KOPT-K1 (cell line): Measurements from ENCODE around the gene ZSCAN9.

Experiments
- H3K27ac ChIP-seq: fragments of 200-600 bp; sonication (generic); 2 replicates; pipeline ENCODE4 v1.5.1; 2016; ENCODE audit warnings: antibody characterized with exemption, mild to moderate bottlenecking, low read depth, low read length; ENCODE audit not compliant: poor library complexity, severe bottlenecking
- H3K36me3 ChIP-seq: fragments of 200-600 bp; sonication (generic); 2 replicates; pipeline ENCODE4 v1.5.1; 2017; ENCODE audit warnings: antibody characterized with exemption, mild to moderate bottlenecking, low read length, moderate library complexity; ENCODE audit not compliant: insufficient read depth
- H3K9me3 ChIP-seq: fragments of 200-600 bp; sonication (generic); 2 replicates; pipeline ENCODE4 v1.5.1; 2017; ENCODE audit warnings: antibody characterized with exemption, low read length, mild to moderate bottlenecking; ENCODE audit not compliant: insufficient read depth, poor library complexity, severe bottlenecking

The ZSCAN9 gene

DNA sequence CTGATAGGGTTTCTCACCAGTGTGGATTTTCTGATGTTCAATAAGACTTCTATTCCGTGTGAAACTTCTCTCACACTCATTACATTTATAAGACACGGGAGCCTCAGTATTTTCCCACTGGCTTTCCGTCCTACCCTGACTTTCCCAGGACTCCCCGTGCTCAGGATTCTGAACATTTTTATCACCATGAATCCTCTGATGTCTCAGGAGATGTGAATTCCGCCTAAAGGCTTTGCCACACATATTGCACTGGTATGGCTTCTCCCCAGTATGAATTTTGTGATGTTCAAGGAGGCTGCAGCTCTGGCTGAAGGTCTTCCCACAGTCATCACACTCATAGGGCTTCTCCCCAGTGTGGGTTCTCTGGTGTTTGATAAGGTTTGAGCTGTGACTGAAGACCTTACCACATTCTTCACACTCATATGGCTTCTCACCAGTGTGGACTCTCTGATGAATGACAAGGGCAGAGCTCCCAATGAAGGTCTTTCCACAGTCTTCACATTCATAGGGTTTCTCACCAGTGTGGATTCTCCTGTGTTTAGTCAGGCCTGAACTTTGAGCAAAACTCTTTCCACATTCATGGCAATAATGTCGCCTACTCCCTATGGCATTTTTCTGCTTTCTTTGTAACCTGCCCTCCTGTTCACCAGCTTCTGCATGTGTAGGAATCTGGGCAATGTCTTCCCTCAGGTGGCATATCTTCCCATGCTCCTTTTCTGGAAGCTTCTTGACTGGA is 20.3 kb downstream of the ZSCAN9 start:
- peaks cover 60% of the 10 kb centered on the region for H3K36me3 ChIP-seq
- no peak overlapping the region for H3K27ac ChIP-seq
- H3K9me3 ChIP-seq = no peaks in the 10 kb centered on the region

- H3K36me3 ChIP-seq = peaks cover 56% of the 10 kb centered on the region
- H3K9me3 ChIP-seq = no peaks in the 10 kb centered on the region
- no peak overlapping the region for H3K27ac ChIP-seq
Observed at GRCh38 chr6:28248916-28249315, 23.8 kb downstream of the ZSCAN9 start.

- no peak overlapping the region for H3K27ac ChIP-seq
- no peaks in the 10 kb centered on the region for H3K9me3 ChIP-seq
- H3K36me3 ChIP-seq = peaks cover 38% of the 10 kb centered on the region
Observed at GRCh38 chr6:28250747-28251146, 25.7 kb downstream of the ZSCAN9 start.

GRCh38 chr6:28251661-28252008 is 26.6 kb downstream of the ZSCAN9 start:
- Histone ChIP-seq H3K27ac (peak overlapping the region; percentile 70), H3K36me3 (peaks cover 29% of the 10 kb centered on the region), H3K9me3 (no peaks in the 10 kb centered on the region)

DNA sequence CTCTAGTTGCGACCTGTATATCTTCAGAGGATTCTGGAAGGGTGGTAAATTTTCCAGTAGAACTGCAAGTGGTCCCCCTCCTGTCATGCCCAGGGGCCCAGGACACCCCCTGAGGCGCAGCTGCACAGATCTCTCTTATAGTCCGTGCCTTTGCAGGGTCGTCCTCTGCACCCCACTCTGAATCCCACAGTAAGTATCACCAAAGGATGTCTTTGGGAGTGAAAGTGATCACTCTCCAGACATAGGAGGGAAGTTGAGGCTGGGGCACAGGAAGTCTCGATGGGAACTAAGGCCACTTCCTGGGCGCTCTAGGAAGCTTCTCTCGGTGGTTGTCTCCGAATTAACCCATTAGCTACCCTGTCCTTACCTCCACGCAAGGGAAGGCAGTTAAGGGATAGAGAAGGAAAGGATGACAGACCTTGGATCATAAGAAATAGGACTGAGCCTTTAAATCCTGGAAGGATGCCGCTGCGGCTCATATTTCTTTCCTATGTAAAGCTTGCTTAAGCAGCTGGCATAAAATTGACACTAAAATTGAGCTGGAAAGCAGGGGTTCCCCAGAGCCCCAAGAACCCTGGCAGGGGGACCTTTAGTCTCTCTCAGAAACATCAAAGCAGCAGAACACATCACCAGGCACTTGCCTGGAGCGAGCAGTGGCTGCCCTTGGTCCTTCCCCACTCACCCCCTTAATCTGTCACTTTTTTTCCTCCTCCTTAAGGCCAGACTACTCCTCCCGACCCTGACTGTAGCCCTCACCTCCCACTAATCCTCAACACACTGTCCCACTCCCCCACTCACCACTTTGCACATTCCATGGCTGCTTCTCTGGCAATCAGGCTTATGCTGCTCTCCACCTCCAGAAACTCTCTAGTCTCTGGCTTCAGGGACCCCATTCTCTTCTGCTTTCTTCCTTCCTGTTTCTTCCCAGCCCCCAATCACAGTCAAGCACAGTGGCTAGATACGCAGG is 27.2 kb downstream of the ZSCAN9 start, which contains the start of gene ZKSCAN4:
Gene ZKSCAN4, minus strand, starts transcription at position 261 of the 967 bp plus-strand sequence. CDS start 289 bp downstream, outside the sequence.
- H3K9me3 ChIP-seq = no peaks in the 10 kb centered on the region
- peaks cover 22% of the 10 kb centered on the region for H3K36me3 ChIP-seq
- H3K27ac ChIP-seq = peak within 1 kb of the TSS; percentile 70

DNA sequence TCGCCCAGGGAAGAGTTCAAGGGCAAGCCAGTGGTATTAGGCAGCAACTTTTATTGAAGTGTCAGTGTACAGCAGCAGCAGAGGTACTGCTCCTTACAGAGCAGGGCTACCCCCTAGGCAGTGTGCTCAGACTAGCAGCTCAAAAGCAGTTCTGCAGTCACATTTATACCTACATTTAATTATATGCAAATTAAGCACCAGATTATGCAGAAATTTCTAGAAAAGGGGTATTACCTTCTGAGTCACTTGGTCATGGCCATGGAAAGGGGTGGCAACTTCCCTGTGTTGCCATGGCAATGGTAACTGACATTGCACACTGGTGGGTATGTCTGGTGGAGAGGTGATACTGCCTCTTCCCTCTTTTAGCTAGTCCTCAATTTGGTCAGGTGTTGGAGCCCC is 29.0 kb downstream of the ZSCAN9 start:
- Histone ChIP-seq H3K27ac (no peak overlapping the region), H3K36me3 (0 out of 2 replicates have a peak, but pooled peaks cover 5% of the 10 kb centered on the region), H3K9me3 (no peaks in the 10 kb centered on the region)

DNA sequence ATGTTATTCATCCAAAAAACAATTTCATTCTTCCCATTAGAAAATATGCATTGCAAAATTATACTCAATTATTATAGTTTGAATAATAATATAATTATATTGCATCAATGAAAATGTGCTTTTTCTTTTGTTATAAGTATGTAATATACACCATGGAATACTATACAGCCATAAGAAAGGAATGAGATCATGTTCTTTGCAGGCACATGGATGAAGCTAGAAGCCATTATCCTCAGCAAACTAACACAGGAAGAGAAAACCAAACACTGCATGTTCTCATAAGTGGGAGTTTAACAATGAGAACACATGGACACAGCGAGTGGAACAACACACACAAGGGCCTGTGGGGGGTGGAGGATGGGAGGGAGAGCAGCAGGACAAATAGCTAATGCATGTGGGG is 32.0 kb downstream of the ZSCAN9 start:
- Histone ChIP-seq H3K27ac (no peak overlapping the region), H3K36me3 (no peaks in the 10 kb centered on the region), H3K9me3 (no peaks in the 10 kb centered on the region)

DNA sequence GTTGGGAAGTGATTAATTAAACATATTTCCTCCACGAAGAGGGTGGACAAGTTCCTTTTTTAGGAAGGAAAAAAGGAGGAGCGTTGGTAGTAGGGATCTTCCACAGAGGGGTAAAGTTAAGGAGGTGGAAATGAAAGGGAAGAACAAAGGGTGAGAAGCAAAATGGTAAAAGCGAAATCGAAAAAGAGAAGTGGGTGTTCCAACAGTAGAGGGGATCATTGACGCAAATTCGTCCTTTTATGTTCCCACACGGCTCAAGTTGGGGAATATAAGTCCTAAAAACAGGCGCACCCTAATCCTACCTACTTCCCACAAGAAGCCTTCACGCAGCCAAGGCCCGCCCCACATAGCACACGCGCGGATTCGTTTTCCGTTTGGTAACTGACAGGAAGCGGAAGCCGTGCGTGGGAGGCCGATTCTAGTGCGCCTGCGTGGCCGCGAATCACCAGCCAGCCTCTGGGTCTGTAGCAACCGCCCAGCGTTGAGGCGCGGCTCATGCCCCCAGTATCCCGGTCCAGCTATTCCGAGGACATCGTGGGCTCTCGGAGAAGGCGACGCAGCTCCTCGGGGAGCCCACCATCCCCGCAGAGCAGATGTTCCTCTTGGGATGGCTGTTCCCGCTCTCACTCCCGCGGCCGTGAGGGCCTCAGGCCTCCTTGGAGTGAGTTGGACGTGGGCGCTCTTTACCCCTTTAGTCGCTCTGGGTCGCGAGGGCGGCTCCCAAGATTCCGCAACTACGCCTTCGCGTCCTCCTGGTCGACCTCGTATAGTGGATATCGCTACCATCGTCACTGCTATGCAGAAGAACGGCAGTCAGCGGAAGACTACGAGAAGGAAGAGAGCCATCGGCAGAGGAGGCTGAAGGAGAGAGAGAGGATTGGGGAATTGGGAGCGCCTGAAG is 34.1 kb downstream of the ZSCAN9 start, which contains the start of gene NKAPL:
Gene NKAPL, plus strand, starts transcription at position 421 of the 901 bp plus-strand sequence. Its CDS starts 75 bp downstream, at position 496.
- H3K9me3 ChIP-seq = no peaks in the 10 kb centered on the region
- no peak within 1 kb of the TSS for H3K27ac ChIP-seq
- no peaks in the 10 kb centered on the region for H3K36me3 ChIP-seq

- H3K36me3 ChIP-seq = no peaks in the 10 kb centered on the region
- H3K27ac ChIP-seq = no peak overlapping the region
- no peaks in the 10 kb centered on the region for H3K9me3 ChIP-seq
Observed at GRCh38 chr6:28263922-28264321, 38.8 kb downstream of the ZSCAN9 start.

DNA sequence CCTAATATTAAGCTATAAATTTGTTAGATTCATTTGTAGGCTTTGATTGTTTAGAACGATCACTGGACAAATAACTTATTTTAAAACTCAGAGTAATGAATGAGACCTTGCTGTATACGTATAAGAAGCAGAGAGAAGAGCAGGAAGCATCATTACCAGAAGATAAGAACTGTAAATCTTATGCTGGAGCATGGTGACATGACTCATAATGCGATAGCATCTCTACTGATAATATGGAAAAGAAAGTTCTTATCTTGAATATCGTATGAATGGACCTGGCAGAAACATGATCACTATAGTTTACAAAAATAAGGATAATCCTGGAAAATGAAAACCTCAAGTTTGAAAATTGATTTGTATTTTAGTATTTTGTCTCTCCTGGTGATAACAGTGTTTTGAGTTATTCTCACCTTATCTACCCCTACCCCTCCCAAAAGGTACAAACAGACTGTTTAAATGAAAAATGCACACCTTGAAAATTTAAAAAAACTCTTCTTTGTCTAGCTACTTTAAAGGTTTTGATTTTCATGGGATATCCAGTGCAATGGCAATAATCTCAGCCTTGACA is 39.8 kb downstream of the ZSCAN9 start:
- Histone ChIP-seq H3K27ac (no peak overlapping the region), H3K36me3 (no peaks in the 10 kb centered on the region), H3K9me3 (no peaks in the 10 kb centered on the region)

DNA sequence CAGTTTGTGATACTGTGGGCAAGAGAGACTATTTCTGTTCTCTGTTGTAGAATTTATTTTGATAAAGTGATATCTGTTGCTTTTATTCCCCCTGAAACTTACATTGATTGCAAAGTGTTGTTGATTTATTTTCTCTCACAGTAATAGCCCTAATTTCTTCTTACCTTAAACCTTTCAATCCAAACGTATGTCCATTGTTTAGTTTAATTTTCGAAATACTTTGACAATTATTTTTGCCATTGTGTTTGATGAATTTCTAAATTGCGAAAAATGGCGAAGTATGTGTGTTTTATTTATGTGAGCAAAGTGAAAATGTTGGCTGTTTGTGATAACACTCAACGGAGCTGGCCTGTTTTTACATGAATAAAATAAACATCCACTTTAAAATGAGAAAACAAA is 41.5 kb downstream of the ZSCAN9 start:
- no peaks in the 10 kb centered on the region for H3K9me3 ChIP-seq
- H3K27ac ChIP-seq = peak overlapping the region; percentile 77
- no peaks in the 10 kb centered on the region for H3K36me3 ChIP-seq

GRCh38 chr6:28266962-28267694 is 42.1 kb downstream of the ZSCAN9 start, which contains the start of gene ZSCAN26:
ZSCAN26 (plus strand) TSS chr6:28267143; CDS start chr6:28271920, 4,777 bp downstream.
- H3K9me3 ChIP-seq = no peaks in the 10 kb centered on the region
- peak within 1 kb of the TSS; percentile 77 for H3K27ac ChIP-seq
- H3K36me3 ChIP-seq = peaks cover 4% of the 10 kb centered on the region; the same call in 1 of the 2 replicates

- no peaks in the 10 kb centered on the region for H3K9me3 ChIP-seq
- H3K27ac ChIP-seq = peak overlapping the region; percentile 77
- H3K36me3 ChIP-seq = peaks cover 9% of the 10 kb centered on the region
Observed at GRCh38 chr6:28267695-28268059, 42.6 kb downstream of the ZSCAN9 start.

DNA sequence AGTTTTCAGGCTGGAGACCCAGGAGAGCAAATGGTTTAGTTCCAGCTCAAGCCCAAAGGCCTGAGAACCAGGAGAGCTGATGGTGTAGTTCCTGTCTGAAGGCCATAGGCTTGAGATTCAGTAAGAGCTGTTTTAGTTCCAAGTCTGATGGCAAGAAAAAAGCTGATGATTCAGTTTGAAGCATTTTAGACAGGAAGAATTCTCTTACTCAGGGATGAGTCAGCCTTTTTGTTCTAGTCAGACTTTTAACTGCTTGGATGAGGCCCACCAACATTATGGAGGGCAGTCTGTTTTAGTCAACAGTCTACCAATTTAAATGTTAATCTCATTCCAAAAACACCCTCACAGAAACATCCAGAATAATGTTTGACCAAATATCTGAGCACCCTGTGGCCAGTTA is 44.4 kb downstream of the ZSCAN9 start:
- H3K27ac ChIP-seq = no peak overlapping the region
- peaks cover 26% of the 10 kb centered on the region for H3K36me3 ChIP-seq

More for the DNA sequence above, 44.4 kb downstream of the ZSCAN9 start:
- H3K9me3 ChIP-seq = no peaks in the 10 kb centered on the region
